ENCODE data around the gene USF2.
"Not testable (repeated sequence)": the region's sequence is repeated elsewhere in the genome, so short reads cannot be mapped to it uniquely, and the experiment has no call there.

Gene USF2

GRCh38 chr19:35265900-35266519, 2.8 kb upstream of the USF2 start:
- no peak for DNase-seq

GRCh38 chr19:35266520-35267352, 2.0 kb upstream of the USF2 start:
- DNase-seq: peak; percentile 62

DNA sequence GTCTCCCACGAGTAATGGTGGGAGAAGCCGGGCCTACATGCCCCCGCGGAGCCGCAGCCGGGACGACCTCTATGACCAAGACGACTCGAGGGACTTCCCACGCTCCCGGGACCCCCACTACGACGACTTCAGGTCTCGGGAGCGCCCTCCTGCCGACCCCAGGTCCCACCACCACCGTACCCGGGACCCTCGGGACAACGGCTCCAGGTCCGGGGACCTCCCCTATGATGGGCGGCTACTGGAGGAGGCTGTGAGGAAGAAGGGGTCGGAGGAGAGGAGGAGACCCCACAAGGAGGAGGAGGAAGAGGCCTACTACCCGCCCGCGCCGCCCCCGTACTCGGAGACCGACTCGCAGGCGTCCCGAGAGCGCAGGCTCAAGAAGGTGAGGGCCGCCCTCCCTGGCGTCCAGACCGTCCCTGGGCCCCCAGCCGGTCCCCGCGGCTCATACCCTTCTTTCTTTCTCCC, 1.4 kb upstream of the USF2 start:
- DNase-seq: peak; percentile 69

- DNase-seq: peak; percentile 85
Measured at GRCh38 chr19:35267818-35268535, 785 bp upstream of the USF2 start.

GRCh38 chr19:35269438-35270117, 816 bp downstream of the USF2 start:
- peak; percentile 92 for DNase-seq

- no peak for DNase-seq
Measured at GRCh38 chr19:35270381-35270811, 1.6 kb downstream of the USF2 start.

DNA sequence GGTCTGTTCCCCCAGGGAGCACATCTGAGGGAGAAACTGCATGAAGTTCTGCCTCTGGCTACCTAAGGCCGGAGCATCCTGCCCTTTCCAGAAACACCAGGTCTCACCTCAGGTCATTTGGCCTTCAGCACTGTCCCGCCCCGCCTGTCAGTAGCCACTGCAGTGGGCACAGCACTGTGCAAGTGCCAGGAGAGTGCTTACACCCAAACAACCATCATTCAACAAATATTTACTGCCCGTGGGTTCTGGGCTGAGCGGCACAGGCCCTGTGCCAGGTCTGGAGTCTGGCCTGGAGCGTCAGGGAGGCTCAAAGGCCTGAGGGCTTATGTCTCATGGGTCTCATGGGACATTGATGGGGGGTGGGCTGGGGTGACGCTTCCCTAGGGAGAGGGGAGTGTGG, 2.8 kb downstream of the USF2 start:
- DNase-seq: no peak

- DNase-seq: no peak
Measured at GRCh38 chr19:35272122-35272719, 3.5 kb downstream of the USF2 start.

DNA sequence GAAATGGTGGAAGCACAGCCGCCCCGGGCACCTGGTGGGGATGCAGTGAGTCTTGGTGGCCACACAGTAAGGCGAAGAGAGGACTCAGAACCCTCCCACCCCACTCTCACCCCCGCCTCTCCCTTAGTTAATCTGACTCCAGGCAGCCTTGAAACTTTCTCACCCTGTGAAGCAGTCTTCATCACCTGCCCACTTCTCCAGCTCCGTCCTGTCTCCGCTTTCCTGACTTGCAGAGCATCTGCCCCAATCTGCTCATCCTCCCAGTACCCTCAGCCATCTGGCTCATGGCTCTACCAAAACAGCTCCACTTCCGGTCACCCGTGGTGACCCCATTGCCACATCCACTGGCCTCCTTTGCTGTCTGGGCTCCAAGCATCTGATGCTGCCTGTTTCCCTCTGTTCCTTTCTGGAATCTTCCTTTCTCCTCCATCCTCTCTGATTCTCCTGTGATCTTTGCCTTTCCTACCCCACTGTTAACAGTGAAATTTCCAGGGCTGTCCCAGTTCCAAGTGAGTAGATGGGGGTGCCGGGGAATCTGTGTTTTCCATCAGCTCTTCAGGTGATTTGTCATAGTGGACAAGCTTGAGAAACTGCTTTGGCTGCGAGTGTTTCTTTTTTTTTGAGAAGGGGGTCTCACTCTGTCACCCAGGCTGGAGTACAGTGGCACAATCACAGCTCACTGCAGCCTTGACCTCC, 4.3 kb downstream of the USF2 start:
- DNase-seq: no peak

- no peak for DNase-seq
Measured at GRCh38 chr19:35273686-35274259, 5.0 kb downstream of the USF2 start.

- no peak for DNase-seq
Measured at GRCh38 chr19:35274323-35274722, 5.6 kb downstream of the USF2 start.

DNA sequence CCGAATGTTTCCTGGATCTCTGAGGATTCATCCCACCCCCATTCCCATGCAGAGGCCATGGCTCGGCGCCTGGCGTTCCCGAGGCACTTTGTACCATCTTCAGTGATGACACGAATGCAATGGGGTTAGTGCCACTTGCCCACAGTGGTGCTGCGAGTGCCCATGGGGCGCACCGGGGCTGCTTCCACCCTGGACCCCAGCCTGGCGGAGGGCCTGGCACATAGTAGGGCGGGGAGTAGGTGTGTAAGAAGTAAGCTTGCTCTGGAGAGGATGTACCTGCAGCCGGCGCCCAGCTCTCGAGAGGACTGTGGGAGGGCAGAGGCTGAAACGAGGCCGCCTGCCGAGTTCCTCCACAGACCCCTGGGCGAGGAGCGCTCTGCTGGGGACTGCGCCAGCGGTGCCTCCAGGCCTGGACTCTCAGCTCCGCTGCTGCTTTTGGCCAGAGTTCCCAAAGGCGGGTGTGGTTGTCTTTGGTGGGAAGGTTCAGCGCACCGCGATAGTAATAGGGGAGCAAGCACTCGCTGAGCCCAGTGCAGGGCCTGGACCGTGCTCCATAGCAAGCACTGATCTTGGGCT, 8.0 kb downstream of the USF2 start:
- DNase-seq: no peak

DNA sequence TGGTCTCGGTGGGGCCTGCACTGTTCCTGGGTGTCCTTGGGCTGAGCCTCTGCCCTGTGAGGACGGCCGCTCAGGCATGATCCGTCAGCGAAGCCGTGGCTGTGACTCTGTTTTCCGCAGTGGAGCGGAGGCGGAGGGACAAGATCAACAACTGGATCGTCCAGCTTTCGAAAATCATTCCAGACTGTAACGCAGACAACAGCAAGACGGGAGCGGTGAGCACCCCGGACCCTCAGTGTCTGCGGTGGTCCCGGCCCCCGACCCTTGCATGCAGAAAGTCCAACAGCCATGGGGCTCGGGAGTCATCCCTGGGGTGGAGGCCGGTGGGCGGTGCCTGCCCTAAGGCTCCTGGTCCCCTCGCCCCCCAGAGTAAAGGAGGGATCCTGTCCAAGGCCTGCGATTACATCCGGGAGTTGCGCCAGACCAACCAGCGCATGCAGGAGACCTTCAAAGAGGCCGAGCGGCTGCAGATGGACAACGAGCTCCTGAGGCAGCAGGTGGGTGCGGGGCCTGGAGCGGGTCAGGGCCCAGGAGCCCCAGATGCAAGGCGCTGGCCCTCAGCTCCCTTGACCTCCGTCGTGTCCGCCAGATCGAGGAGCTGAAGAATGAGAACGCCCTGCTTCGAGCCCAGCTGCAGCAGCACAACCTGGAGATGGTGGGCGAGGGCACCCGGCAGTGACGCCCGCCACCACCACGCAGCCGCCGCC, 10.0 kb downstream of the USF2 start:
- no peak for DNase-seq

GRCh38 chr19:35279374-35279773, 10.6 kb downstream of the USF2 start:
- no peak for DNase-seq

DNA sequence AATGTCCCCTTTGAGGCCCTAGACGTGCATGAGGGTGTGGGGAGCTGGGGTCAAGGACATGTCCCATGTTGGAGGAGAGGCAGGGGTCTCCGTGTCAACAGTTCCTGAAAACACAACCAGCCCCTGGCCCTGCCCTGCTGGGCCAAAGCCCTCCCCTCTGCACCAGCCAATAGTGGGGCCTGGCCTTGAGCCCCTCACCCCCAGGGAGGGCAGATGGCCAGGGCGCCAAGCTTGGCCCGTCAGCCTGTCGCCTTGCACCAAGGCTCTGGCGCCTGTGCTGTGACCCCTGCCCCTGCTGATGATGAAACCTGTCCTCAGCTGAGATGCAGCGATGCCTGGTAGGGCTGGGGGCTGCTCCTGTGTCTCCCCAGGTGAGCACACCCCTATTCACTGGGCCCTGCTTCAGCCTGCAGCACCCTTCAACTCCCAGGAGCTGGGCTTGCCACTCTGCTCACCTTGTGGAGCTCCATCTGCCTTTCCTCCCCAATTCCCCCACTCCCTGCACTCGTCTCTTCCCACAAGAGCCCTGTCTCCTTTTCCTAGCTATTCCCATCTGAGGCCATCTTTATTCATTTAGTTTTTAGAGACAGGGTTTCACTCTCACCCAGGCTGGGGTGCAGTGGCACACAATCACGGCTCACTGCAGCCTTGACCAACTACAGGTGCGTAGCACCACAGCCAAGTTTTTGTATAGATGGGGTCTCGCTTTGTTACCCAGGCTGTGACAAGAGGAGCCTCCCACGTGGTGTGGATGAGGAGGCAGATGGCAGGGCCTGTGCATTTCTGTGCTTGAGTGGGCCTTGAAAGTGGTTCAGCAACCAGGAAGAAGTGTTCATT, 11.4 kb downstream of the USF2 start:
- DNase-seq: no peak

GRCh38 chr19:35281303-35281702, 12.5 kb downstream of the USF2 start:
- DNase-seq: no peak

DNA sequence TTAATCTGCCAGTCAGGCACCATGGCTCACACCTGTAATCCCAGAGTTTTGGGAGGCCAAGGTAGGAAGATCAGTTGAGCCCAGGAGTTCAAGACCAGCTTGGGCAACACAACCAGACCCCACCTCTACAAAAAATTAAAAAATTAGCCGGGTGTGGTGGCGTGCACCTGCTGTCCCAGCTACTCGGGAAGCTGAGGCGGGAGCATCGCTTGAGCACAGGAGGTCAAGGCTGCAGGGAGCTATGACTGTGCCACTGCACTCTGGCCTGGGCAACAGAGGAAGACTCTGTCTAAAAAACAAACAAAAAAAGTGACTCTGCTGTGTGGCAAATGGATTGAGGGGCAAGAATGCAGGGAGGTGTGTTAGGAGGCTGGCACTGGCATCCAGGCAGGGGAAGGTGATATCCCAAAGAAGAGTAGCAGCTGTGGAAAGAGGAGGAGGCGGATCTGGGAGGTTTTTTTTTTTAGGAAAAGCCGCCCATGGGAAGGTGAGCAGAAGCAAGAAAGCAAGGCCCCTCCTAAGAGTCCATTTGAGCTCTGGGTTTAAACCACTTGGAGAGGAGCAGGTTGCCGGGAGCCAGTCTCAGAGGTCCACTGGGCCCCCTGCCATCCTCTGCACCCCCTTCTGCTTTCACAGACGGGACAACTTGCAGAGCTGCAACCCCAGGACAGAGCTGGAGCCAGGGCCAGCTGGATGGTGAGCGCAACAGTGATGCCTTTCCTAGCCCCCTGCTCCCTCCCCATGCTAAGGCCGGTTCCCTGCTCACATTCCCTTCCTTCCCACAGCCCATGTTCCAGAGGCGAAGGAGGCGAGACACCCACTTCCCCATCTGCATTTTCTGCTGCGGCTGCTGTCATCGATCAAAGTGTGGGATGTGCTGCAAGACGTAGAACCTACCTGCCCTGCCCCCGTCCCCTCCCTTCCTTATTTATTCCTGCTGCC, 15.7 kb downstream of the USF2 start:
- DNase-seq: no peak

DNA sequence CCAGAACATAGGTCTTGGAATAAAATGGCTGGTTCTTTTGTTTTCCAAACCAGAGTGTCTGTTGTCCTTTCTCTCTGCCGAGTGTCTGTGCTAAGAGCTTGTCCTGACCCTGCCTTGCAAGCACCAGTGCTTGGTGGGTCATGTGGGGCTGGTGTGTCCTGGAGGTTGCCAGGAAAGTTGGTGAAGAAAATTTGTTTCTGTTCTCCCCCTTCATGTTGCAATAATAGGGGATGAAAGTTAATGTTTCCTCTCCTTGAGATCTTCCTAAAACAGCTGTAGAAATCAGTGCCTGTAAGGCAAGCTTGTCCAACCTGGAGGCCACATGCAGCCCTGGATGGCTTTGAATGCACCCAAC, 16.3 kb downstream of the USF2 start:
- no peak for DNase-seq

GRCh38 chr19:35285465-35285864, 16.7 kb downstream of the USF2 start:
- not testable (repeated sequence) for DNase-seq

Data from left hindlimb (tissue), 1 donor.